GM11168 (cell line): ENCODE measurements around the gene DCAF6.

Experiments used
- in situ Hi-C: fragments of 300-500 bp; cut with MboI; formaldehyde crosslinking; loops from one replicate; pipeline ENCODE4 v1.12.0; 2022; ENCODE audit warnings: low sequenced_read_pairs; ENCODE audit not compliant: unreplicated experiment

Gene DCAF6

GRCh38 chr1:168096296-168097165 lies 160.0 kb downstream of the DCAF6 start:
- in situ Hi-C loops, result no loop called here

DNA sequence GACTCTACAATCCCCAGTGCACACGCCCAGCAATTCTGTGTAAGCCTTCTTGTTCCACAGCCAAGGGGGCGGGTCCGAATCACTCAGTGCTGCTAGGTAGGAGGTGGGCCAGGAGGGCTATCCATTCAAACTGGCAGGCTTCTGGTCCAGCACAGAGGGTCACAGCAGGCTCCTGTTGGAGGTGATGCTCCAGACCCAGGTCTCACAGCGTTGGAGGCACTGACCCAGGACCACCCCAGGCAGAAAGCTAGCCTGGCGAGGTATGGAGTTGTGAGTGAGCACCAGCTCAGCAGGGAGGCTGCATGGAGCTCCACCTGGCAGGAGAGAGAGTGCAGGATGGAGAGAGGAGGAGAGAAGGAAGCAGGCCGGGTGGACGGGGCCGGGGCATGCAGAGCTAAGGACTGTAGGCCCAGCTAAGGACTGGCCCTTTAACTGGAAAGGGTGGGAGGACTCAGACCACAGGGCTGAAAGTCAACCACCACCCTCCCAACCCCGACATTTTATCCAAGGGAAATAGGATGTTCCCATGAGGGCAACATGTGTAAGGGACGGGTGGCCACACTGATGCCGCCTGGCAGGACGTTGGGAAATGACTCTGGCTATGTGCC lies 161.5 kb downstream of the DCAF6 start:
- in situ Hi-C loops, result no loop called here

DNA sequence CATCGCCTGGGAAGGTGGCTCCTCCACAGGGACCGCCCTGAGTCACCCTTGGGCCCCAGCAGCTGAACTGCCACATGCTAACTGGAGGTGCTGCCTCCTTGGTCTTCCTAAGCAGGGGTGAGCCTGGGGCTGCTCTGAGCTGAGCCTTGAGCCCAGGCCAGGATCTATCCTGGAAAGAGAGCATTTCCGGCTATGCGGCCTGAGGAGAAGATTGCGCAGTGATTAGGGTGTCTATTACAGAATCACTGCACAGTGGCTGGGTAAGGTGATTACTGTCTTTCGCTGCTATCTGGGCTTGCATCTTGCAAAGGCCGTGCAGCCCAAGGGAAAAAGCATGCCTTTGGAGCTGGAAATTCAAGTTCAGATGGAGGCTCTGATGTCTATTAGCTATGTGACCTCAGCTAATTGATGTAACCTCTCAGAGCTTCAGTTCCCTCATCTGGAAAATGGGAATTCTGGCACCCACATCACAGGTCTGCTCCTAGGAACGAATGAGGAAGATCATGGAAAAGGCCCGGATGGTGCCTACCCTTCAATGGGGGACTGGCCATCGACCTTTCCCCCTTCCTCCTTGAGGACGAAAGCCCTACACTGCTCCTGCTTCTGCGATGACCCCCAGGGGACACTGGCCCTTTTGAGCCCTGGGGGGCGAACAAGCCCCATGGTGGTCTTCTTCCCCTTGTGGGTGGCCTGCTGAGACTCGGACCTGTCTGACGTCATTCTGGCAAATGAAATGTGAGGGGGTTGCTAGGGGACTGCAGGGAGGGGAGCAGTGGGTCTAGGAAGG lies 162.2 kb downstream of the DCAF6 start:
- in situ Hi-C loops, result no loop called here

GRCh38 chr1:168099337-168099801 lies 162.9 kb downstream of the DCAF6 start:
- in situ Hi-C loops, result no loop called here

GRCh38 chr1:168100315-168101002 lies 164.0 kb downstream of the DCAF6 start:
- in situ Hi-C loops, result no loop called here

- in situ Hi-C loops, result no loop called here
These were observed 164.9 kb downstream of the DCAF6 start for GRCh38 chr1:168101336-168101735.

DNA sequence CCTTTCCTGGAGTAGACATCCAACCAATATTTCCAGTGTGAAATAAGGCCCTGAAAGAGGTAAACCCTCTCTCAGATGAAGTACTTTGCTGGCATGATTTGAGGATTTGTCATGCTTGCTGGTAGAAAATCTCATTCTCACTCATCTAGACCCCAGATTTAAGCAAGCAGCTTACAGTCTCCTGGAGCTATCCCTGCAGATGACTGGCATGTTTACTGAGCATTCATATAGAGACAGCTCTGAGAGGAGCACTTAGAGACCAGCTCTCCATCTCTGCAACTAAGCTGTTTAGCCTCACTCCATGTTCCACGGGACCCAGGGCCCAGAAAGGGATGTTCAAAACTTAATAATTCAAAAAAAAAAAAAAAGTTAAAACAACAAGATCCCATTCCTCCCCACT lies 166.0 kb downstream of the DCAF6 start:
- in situ Hi-C loops, result no loop called here

GRCh38 chr1:168104535-168104934 lies 168.1 kb downstream of the DCAF6 start:
- in situ Hi-C loops, result no loop called here

DNA sequence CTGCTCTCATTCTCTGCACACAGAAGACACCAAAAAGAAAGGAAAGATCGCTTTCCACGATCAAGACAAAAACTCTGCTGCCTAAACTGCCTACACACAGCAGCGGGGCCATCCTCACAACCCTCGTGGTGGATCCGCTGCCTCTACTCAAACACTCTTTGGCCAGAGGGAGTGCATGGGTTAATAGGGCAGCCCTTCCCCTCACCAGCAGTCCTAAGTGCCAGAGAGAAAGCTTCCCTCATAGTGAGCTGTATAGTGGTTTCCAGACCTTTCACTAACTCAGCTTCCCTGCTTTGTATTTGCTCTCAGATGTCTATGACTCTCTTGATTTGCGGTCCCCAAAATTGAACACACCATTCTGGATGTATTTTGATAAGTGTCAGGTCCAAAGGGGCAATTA lies 169.4 kb downstream of the DCAF6 start:
- in situ Hi-C loops, result no loop called here

- in situ Hi-C loops, result no loop called here
These were observed 169.8 kb downstream of the DCAF6 start for GRCh38 chr1:168106274-168106673.

DNA sequence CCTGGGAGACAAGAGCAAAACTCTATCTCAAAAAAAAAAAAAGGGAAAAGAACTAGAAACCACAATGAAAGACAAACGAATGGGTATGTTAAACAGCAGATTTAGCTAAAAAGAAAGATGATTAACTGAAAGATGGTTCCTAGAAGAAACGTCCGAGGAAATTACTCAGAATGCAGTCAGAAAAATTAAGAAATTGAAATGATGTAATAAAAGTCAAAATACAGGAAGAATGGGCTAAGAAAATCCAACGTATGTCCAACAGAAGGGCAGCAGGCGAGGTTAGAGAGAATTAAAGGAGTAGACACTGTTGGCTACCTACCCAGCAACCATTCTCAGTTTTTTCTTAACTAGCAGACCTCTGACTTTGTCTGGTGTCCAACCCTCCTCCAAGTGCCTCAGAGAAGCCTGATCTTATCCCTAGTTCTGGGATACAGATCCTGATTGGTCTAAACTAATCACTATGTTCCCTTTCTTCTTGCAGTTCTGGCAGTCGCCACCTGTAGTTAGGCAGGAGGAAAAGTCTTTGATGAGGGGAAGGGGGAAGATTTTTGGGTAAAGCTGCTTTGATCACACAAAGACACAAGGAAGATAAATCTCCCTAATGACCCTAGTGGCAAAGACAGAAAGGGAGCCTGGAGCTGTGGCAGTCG lies 174.5 kb downstream of the DCAF6 start:
- in situ Hi-C loops, result no loop called here

GRCh38 chr1:168112673-168113305 lies 176.3 kb downstream of the DCAF6 start:
- in situ Hi-C loops, result no loop called here

DNA sequence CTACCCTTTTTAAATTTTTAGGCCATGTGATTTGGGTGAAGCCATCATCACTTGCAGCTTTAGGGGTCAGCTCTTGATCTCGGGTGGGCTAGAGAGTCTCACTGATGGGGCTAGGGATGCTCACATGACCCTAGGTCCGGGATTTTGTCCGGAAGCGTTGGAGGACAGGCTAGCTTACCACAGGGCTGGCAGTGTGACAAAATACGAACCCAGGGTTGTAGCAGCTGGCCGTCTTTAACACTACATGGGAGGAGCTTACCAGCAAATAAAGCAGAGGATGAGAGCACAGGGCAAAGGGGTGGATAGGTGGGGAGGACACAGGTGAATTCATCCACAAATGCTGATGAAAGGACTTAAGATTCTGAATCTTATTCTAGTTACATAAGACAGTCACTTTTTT lies 178.4 kb downstream of the DCAF6 start:
- in situ Hi-C loops, result no loop called here

GRCh38 chr1:168116327-168116799 lies 179.9 kb downstream of the DCAF6 start:
- in situ Hi-C loops, result no loop called here

DNA sequence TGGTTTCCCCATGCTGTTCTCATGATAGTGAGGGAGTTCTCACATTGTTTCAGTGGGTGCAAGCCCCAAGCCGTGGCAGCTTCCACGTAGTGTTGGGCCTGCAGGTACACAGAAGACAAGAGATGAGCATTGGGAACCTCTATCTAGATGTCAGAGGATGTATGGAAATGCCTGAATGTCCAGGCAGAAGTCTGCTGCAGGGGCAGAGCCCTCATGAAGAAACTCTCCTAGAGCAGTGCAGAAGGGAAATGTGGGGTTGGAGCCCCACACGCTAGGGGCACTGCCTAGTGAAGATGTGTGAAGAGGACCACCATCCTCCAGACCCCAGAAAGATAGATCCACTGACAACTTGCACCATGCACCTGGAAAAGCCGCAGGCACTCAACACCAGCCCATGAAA lies 183.3 kb downstream of the DCAF6 start:
- in situ Hi-C loops, result no loop called here

DNA sequence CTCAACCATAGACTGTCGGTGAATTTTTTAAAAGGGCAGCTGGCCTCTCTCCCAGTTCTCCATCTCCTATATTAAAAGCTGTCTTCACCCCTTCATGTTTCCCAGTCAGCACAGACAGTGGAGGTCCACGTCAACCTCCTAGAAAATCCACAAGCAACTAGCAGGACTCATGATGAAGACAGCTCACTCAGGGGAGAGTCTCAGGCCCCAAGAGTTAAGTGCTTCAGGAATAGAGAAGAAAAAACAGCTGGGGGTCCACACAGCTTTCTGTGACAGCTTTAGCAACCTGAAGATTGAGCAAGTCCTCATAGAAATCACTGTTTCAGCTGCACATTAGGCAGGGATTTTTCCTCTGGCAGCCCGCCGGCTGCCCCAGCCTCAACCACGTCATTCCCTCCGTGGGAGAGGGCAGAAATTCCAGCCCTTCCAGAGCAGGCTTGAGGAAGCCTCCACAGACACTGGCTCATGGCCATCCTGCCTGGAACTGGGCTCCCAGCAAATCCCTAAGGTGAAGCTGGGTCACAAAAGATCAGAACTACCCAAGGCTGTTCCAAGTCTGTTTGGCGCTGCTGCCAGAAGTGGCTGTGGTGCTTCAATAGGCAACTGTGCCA lies 185.0 kb downstream of the DCAF6 start:
- in situ Hi-C loops, result no loop called here

DNA sequence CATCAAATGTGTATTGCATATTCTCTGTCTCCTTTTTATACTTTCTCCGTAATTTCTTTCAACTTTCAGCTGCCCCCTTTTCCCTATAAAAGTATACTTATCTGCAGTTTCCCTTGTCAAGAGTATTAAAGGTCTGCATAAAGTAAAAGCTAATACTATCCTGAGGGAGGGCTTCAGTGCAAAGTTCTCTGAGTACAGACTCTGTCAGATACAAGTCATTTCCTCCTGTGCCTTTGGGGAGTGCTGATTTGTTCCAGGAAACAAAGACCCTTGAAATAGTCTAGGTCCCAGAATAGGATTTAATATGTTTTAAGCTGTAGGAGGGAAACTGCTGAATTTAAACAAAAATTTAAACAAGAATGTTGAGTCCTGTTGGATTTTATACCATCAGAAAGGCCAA lies 188.6 kb downstream of the DCAF6 start:
- in situ Hi-C loops, result no loop called here
